ENCODE results near the gene WBP2NL.

WBP2NL gene

DNA sequence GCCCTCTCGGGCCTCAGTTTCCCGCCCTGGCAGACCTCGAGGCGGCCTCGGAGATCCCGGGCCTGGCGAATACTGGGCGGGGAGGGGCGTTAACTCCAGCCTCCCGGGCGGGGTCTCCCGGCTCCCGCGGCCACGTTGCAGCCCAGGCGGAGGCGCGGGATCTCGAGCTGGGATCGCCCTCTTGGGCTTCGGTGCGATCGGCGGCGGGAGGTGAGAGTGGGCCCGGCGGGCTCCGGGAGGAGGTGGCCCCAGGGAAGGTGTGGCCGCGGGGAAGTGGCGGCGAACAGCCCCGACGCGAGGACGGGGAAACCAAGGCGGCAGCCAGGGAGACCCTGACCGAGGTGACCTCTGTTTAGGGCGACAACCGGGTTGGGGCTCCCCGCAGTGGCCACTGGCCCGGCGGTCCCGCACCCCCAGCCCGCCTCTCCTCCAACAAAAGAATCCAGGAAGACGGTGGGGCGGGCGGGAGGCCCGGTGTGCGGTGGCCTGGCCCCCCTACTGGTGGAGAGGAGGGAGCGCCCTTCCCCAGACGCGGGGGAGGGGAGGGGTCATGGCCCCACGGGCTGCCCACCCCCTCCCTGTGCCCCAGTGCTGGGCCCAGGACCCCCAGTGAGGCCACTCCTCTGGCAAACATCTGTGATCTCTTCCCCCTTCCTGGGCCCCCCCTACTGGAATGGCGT is 75.7 kb downstream of the WBP2NL start, which contains the start of gene PHETA2:
Gene PHETA2, plus strand, starts transcription at position 117 of the 680 bp plus-strand sequence. CDS start 3,046 bp downstream, outside the sequence.
- no peak for DNase-seq

DNA sequence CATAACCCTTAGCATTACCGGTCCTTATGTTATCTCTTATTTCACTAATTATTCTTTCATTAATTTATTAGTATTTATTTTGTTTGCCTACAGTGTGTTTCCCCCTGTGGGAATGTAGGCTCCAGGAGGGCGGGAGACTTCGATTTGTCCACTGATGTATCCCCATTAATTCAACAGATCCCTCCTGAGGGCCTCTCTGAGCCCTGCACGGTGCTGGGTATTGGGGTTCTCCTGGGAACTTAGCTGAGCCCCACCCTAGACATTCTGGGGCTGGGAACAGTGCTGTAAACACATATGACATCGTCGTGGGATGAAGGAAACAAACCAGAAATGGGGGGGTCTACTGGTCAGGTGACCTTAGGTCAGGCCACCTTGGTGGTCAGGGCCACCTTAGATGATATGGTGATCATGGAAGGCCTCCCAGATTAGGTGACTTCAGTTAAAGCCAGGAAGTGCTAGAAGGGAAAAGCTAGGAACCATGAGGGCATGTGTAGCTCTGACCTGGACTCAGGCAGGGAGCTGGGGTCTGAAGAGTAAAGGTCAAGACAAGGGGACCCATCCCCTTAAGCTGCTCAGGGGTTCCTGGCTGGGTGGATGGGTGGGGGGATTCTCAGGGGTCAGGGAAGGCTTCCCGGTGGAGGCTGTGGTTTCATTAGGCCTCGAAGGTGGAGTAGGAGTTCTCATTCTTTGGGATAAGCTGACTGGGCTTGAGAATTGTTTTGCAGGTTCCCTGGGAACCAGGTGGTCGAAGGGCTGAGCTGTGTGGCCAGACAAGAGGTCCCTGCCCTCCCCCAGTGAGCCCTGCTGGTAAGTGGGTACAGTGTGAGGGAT is 76.5 kb downstream of the WBP2NL start:
- DNase-seq, result no peak

GRCh38 chr22:42076764-42077485 is 78.3 kb downstream of the WBP2NL start:
- DNase-seq, result no peak

DNA sequence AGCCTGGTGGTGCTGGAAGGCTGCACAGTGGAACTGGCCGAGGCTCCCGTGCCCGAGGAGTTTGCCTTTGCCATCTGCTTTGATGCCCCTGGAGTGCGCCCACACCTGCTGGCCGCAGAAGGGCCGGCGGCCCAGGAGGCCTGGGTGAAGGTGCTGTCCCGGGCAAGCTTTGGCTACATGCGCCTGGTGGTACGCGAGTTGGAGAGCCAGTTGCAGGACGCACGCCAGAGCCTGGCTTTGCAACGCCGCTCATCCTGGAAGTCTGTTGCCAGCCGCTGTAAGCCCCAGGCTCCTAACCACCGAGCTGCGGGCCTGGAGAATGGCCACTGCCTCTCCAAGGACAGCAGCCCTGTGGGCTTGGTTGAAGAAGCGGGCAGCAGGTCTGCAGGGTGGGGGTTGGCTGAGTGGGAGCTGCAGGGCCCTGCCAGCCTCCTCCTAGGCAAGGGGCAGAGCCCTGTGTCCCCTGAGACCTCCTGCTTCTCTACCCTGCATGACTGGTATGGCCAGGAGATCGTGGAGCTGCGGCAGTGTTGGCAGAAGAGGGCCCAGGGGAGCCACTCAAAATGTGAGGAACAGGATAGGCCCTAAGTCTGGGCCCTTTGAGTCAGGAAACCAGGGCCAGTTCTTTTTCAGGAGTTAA is 79.0 kb downstream of the WBP2NL start:
- no peak for DNase-seq
